H9 (cell line): ENCODE measurements around the gene SMARCE1. TPM values are rescaled to one million over a fixed set of nuclear protein-coding genes. Genes with fewer than 3 reads are reported as not detected.
A peak's percentile ranks its signal among the peaks of the same experiment; 100 is the strongest.

Experiments
- DNase-seq: peaks from one replicate; pipeline ENCODE4 v3.0.0-alpha.2; 2017
- H2AFZ ChIP-seq: one replicate; pipeline ENCODE4 v1.6.1; 2013; ENCODE audit warnings: mild to moderate bottlenecking, low read length, control low read depth, moderate library complexity
- H2AK5ac ChIP-seq: 2 replicates; pipeline ENCODE4 v1.6.1; 2013; ENCODE audit warnings: low read length, control low read depth, mixed read lengths; ENCODE audit not compliant: insufficient read length
- H2BK120ac ChIP-seq: one replicate; pipeline ENCODE4 v1.6.1; 2013; ENCODE audit warnings: low read depth, mild to moderate bottlenecking, low read length, control low read depth, inconsistent platforms; ENCODE audit not compliant: poor library complexity, severe bottlenecking
- H2BK12ac ChIP-seq: 2 replicates; pipeline ENCODE4 v1.6.1; 2013; ENCODE audit warnings: low read length, control low read depth, mixed read lengths, low read depth; ENCODE audit not compliant: insufficient read length
- H2BK15ac ChIP-seq: 2 replicates; pipeline ENCODE4 v1.6.1; 2013; ENCODE audit warnings: low read depth, low read length, control low read depth
- H2BK20ac ChIP-seq: one replicate; pipeline ENCODE4 v1.6.1; 2013; ENCODE audit warnings: low read depth, mild to moderate bottlenecking, low read length, control low read depth, inconsistent platforms; ENCODE audit not compliant: poor library complexity, severe bottlenecking
- H2BK5ac ChIP-seq: 2 replicates; pipeline ENCODE4 v1.6.1; 2013; ENCODE audit warnings: low read length, control low read depth, mixed read lengths; ENCODE audit not compliant: insufficient read length
- H3K14ac ChIP-seq: 2 replicates; pipeline ENCODE4 v1.6.1; 2013; ENCODE audit warnings: low read length, control low read depth; ENCODE audit not compliant: insufficient read depth
- H3K18ac ChIP-seq: 2 replicates; pipeline ENCODE4 v1.6.1; 2013; ENCODE audit warnings: low read depth, mild to moderate bottlenecking, mixed read lengths, low read length, control low read depth; ENCODE audit not compliant: insufficient read length
- H3K23ac ChIP-seq: 2 replicates; pipeline ENCODE4 v1.6.1; 2013; ENCODE audit warnings: low read length, control low read depth, mixed read lengths, low read depth; ENCODE audit not compliant: insufficient read length
- H3K23me2 ChIP-seq: 2 replicates; pipeline ENCODE4 v1.6.1; 2013; ENCODE audit warnings: low read depth, mild to moderate bottlenecking, mixed read lengths, low read length, control low read depth; ENCODE audit not compliant: insufficient read length, poor library complexity, severe bottlenecking
- H3K27ac ChIP-seq: 2 replicates; pipeline ENCODE4 v1.5.1; 2013; ENCODE audit warnings: low read length, control low read depth, mixed read lengths, low read depth; ENCODE audit not compliant: insufficient read length
- H3K27me3 ChIP-seq: 2 replicates; pipeline ENCODE4 v1.6.1; 2013; ENCODE audit warnings: low read length, control low read depth, inconsistent platforms; ENCODE audit not compliant: insufficient read depth
- H3K4ac ChIP-seq: 2 replicates; pipeline ENCODE4 v1.6.1; 2013; ENCODE audit warnings: low read depth, mild to moderate bottlenecking, control low read depth, inconsistent platforms, low read length, moderate library complexity
- H3K4me1 ChIP-seq: 2 replicates; pipeline ENCODE4 v1.6.1; 2013; ENCODE audit warnings: low read length, control low read depth, inconsistent platforms; ENCODE audit not compliant: insufficient read depth
- H3K4me2 ChIP-seq: 2 replicates; pipeline ENCODE4 v1.6.1; 2013; ENCODE audit warnings: low read length, control low read depth, mixed read lengths; ENCODE audit not compliant: insufficient read length, insufficient read depth
- H3K56ac ChIP-seq: 2 replicates; pipeline ENCODE4 v1.6.1; 2013; ENCODE audit warnings: low read depth, mild to moderate bottlenecking, mixed read lengths, low read length, control low read depth; ENCODE audit not compliant: insufficient read length
- H3K79me1 ChIP-seq: 2 replicates; pipeline ENCODE4 v1.6.1; 2013; ENCODE audit warnings: low read depth, mild to moderate bottlenecking, moderate library complexity, low read length, control low read depth, inconsistent platforms; ENCODE audit not compliant: insufficient read depth, poor library complexity, severe bottlenecking
- H3K79me2 ChIP-seq: 2 replicates; pipeline ENCODE4 v1.6.1; 2013; ENCODE audit warnings: low read length, control low read depth, inconsistent platforms; ENCODE audit not compliant: insufficient read depth
- H3K9ac ChIP-seq: 2 replicates; pipeline ENCODE4 v1.6.1; 2013; ENCODE audit warnings: low read length, control low read depth, mixed read lengths; ENCODE audit not compliant: insufficient read length; ENCODE audit errors: extremely low read depth
- H3K9me3 ChIP-seq: one replicate; pipeline ENCODE4 v1.6.1; 2013; ENCODE audit warnings: low read depth, low read length, inconsistent platforms; ENCODE audit not compliant: control insufficient read depth
- H3T11ph ChIP-seq: one replicate; pipeline ENCODE4 v1.6.1; 2013; ENCODE audit warnings: mild to moderate bottlenecking, low read length, control low read depth, inconsistent platforms
- H4K20me1 ChIP-seq: one replicate; pipeline ENCODE4 v1.6.1; 2013; ENCODE audit not compliant: control insufficient read depth, insufficient read length, insufficient read depth
- H4K5ac ChIP-seq: 2 replicates; pipeline ENCODE4 v1.6.1; 2013; ENCODE audit warnings: low read depth, mild to moderate bottlenecking, mixed read lengths, low read length, control low read depth; ENCODE audit not compliant: insufficient read length
- H4K8ac ChIP-seq: replicated peaks from 2 replicates; pipeline ENCODE4 v1.6.1; 2013; ENCODE audit warnings: low read length, control low read depth, mixed read lengths, low read depth; ENCODE audit not compliant: insufficient read length
- H4K91ac ChIP-seq: 2 replicates; pipeline ENCODE4 v1.6.1; 2013; ENCODE audit warnings: low read depth, mild to moderate bottlenecking, moderate library complexity, mixed read lengths, low read length, control low read depth; ENCODE audit not compliant: insufficient read length
- H3K27ac Mint-ChIP-seq, 3 experiments: 2 replicates in 2 of 3; 3 replicates in 1 of 3; pipeline ENCODE4 v1.8.0; 2020 to 2021; ENCODE audit warnings: mixed read lengths in 3 of 3, mild to moderate bottlenecking in 1 of 3, moderate library complexity in 1 of 3
- H3K27me3 Mint-ChIP-seq: 2 replicates; pipeline ENCODE4 v1.8.0; 2021; ENCODE audit warnings: low read depth, mild to moderate bottlenecking, moderate library complexity, mixed read lengths
- H3K36me3 Mint-ChIP-seq, 3 experiments: 2 replicates in 2 of 3; 3 replicates in 1 of 3; pipeline ENCODE4 v1.8.0; 2020 to 2021; ENCODE audit warnings: low read depth in 3 of 3, mixed read lengths in 3 of 3; ENCODE audit not compliant: insufficient read depth in 1 of 3
- H3K4me1 Mint-ChIP-seq, 2 experiments: 2 replicates each; pipeline ENCODE4 v1.8.0; 2020; ENCODE audit warnings: mixed read lengths in 2 of 2
- H3K4me3 Mint-ChIP-seq, 2 experiments: 2 replicates in 1 of 2; 3 replicates in 1 of 2; pipeline ENCODE4 v1.8.0; 2020 to 2021; ENCODE audit warnings: mild to moderate bottlenecking in 2 of 2, mixed read lengths in 2 of 2, moderate library complexity in 1 of 2
- H3K9me3 Mint-ChIP-seq, 2 experiments: 2 replicates in 1 of 2; 3 replicates in 1 of 2; pipeline ENCODE4 v1.8.0; 2020; ENCODE audit warnings: mild to moderate bottlenecking in 2 of 2, mixed read lengths in 2 of 2, moderate library complexity in 1 of 2
- CTCF ChIP-seq: fragments of 200-600 bp; sonication (generic); conservative IDR thresholded peaks from 3 replicates; pipeline ENCODE4 v1.8.0; 2021; ENCODE audit warnings: antibody characterized with exemption, mild to moderate bottlenecking
- WGBS: extraction: QIAGEN DNeasy Blood & Tissue Kit; methylation state at CpG from one replicate; pipeline ENCODE4 v1.1.7; 2013; ENCODE audit warnings: missing lambda C conversion rate, low lambda C conversion rate, mixed read lengths; ENCODE audit not compliant: insufficient read length; ENCODE audit errors: extremely low coverage; 5-methylcytosine and 5-hydroxymethylcytosine counted together
- total RNA-seq: library from RNA; stranded (reverse); gene quantifications from 2 replicates; pipeline ENCODE4 v1.2.1, GENCODE V29; 2021

SMARCE1 gene
- total RNA-seq, 1 experiment from 2014 or later = 122 TPM

GRCh38 chr17:40615068-40615840, 32.4 kb downstream of the SMARCE1 start:
- no peak overlapping the region for H2BK12ac ChIP-seq
- Mint-ChIP-seq H3K4me3 (no peak overlapping the region; a peak in 1 of 5 replicates), H3K27ac (0 out of 7 replicates have a peak overlapping the region, but pooled peaks of 2 of the 3 experiments have one; percentile 18 to 32), H3K27me3 (peaks cover 24% of the 10 kb centered on the region), H3K36me3 (no peaks in the 10 kb centered on the region; a peak in 1 of 7 replicates), H3K9me3 (no peaks in the 10 kb centered on the region), H3K4me1 (peaks cover 8 to 13% of the 10 kb centered on the region in 2 experiments)
- no peaks in the 10 kb centered on the region for H3K27me3 ChIP-seq
- no peak overlapping the region for H2BK120ac ChIP-seq
- no peaks in the 10 kb centered on the region for H3K23me2 ChIP-seq
- no peaks in the 10 kb centered on the region for H3K79me1 ChIP-seq
- no peaks in the 10 kb centered on the region for H3K4me1 ChIP-seq
- no peak overlapping the region for H3K56ac ChIP-seq
- no peak overlapping the region for H3K9ac ChIP-seq
- no peak overlapping the region for H3K14ac ChIP-seq
- H3K9me3 ChIP-seq = no peaks in the 10 kb centered on the region
- no peak overlapping the region for H3K4ac ChIP-seq
- H3K4me2 ChIP-seq = no peak overlapping the region
- no peak overlapping the region for H3T11ph ChIP-seq
- H3K23ac ChIP-seq = no peak overlapping the region
- no peak overlapping the region for H4K5ac ChIP-seq
- TF ChIP-seq CTCF = peak; percentile 74
- no peak overlapping the region for H2BK15ac ChIP-seq
- DNase-seq = peak; percentile 90
- H3K79me2 ChIP-seq = no peaks in the 10 kb centered on the region
- no peak overlapping the region for H3K27ac ChIP-seq
- no peak overlapping the region for H4K8ac ChIP-seq
- H4K91ac ChIP-seq = no peak overlapping the region
- no CpG with 5 or more reads among the region's 7 CpGs for WGBS
- no peak overlapping the region for H2AFZ ChIP-seq
- no peaks in the 10 kb centered on the region for H4K20me1 ChIP-seq
- no peak overlapping the region for H2BK5ac ChIP-seq
- no peak overlapping the region for H2AK5ac ChIP-seq
- no peak overlapping the region for H2BK20ac ChIP-seq
- no peak overlapping the region for H3K18ac ChIP-seq
